GM10266 (cell line): ENCODE results near the gene SCTR.

Experiments used
- DNase-seq: peaks from one replicate; pipeline ENCODE4 v3.0.0; 2012; ENCODE audit errors: extremely low spot score
- TF ChIP-seq, protein P1 (sequence below): IDR thresholded peaks from 2 replicates; pipeline ENCODE4 v1.5.1; 2012; ENCODE audit warnings: mild to moderate bottlenecking, low read depth; ENCODE audit not compliant: control insufficient read depth, insufficient read depth; ENCODE audit errors: missing control alignments

Gene SCTR

DNA sequence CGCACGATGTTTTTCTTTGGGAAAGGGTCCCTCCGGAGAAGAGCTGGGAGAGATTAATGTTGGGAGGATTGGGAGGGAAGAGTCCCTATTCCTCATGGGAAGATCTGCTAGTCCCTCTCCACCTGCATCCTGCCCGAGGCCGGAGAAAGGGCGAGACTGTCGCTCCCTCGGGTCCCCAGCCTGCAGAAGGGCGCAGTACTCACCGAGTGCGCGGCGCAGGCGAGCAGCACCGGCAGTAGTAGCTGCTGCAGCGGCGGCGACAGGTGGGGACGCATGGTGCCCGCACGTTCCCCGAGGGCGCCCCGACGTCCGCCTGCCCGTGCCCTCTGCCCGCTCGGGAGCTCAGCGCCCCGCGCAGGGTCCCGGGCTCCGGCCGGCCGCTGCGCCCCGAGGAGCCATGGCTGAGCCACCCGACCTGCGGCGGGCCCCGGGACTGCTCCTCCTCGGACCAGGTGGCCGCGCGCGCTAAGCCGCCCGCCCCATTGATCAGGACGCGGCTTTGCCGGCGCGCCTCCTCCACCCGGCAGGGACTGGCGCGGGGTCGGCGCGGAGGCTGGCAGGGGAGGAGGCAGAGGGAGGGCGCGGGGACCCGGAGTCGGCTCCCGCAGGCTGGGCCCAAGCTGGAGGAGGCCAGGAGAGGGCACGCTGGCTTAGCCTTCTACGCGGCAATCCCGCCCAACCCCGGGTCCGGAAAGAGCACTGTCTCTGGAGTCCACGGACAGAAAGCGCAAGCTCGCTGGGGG, at the start of gene SCTR:
TSS of gene SCTR (minus strand) at position 532 of the 743 bp plus-strand sequence. CDS start at position 275, 257 bp downstream.
- TF ChIP-seq, protein P1, sequence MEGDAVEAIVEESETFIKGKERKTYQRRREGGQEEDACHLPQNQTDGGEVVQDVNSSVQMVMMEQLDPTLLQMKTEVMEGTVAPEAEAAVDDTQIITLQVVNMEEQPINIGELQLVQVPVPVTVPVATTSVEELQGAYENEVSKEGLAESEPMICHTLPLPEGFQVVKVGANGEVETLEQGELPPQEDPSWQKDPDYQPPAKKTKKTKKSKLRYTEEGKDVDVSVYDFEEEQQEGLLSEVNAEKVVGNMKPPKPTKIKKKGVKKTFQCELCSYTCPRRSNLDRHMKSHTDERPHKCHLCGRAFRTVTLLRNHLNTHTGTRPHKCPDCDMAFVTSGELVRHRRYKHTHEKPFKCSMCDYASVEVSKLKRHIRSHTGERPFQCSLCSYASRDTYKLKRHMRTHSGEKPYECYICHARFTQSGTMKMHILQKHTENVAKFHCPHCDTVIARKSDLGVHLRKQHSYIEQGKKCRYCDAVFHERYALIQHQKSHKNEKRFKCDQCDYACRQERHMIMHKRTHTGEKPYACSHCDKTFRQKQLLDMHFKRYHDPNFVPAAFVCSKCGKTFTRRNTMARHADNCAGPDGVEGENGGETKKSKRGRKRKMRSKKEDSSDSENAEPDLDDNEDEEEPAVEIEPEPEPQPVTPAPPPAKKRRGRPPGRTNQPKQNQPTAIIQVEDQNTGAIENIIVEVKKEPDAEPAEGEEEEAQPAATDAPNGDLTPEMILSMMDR: no peak
- no peak for DNase-seq

DNA sequence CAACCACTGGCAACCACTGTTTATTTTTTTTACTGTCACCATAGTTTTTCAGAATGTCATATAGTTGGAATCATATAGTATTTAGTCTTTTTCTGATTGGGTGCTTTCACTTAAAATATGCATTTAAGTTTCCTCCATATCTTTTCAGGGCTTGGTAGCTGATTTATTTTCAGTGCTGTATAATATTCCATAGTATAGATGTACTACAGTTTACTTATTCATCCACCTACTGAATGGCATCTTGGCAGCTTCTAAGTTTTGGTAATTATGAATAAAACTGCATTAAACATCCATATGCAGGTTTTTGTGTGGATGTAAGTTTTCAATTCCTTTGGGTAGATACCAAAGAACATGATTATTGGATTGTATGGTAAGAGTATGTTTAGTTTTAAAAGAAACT, 43.0 kb upstream of the SCTR start:
- DNase-seq: no peak
- TF ChIP-seq, protein P1: no peak

DNA sequence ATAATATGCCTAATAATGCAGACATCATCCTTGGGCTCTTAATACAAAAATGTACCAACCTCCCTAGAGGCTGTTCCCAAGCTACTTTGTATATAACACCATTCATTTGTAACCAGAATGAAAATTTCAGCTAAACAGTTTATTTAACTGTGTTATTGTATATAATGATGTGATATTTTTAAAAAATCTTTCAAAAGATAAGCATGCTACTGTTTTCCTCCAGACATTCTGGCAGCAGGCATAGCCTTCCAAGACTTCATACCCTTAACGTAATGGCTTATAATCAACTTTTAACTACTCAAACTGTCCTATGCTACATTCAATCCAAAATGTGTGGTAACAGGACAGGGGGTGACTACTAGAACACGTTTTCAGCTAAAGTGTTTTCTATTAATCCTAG, 41.2 kb upstream of the SCTR start:
- TF ChIP-seq, protein P1: no peak
- DNase-seq: no peak

DNA sequence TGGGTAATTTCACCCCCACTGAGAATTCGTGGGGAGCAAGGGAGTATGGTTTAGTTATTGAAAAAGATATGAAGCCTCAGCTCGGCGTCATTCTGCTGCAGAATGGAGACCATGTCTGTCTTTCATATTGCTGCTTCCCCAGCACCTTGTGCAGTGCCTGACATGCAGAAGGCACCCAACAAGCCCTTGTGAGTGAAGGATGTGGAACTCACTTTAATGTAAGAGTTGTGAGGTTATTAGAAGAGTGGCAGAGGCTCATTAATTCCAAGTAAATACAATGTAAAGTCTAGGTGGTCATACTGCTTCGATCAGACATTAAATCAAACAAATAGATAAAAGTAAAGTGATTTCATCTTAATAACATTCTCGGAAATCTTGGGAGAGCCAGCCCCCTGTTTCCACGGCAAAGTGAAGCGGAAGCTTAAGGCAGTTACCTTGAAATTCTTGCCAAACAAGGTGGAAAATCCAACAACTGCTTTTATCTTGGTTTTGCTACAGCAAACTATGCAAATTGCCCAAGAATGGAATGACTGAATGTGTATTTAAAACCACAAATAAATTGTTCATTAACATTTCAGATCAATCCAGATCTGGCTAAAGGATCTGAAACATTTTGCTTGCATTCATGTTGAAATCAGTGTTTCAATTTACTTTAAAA, 29.5 kb upstream of the SCTR start:
- TF ChIP-seq, protein P1: no peak
- no peak for DNase-seq

DNA sequence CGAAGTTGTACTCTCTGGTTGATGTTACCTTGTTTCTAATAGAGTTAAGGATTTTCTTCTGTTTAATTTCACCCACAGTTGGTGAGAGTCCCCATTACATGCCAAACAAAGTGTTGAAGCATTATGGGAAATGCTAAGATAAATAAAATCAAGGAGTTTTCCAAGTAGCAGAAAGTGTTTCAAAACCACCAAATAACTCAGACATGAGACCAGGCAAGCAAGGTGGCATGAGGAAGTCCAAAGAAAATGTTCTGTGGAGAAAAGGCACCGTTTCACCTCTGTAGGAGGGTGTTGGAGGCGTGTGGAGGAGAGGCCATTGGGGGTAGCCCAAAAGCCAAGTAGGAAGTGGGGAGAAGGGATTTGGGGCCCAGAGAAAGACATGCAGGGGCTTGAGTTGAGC, 28.6 kb upstream of the SCTR start:
- TF ChIP-seq, protein P1: no peak
- DNase-seq: no peak

DNA sequence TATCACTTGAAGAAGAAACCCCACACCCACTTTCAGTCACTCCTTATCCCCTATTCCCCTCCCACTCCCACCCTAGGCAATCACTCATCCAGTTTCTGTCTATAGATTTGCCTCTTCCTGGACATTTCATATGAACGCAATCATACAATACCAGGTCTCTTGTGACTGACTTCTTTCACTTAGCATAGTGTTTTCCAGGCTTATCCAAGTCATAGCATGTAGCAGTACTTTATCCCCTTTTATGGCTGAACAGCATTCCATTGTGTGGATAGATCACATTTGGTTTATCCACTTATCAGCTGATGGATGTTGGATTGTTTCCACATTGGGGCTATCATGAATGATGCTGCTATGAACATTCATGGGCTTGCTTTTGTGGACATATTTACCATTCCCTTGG, 26.6 kb upstream of the SCTR start:
- no peak for DNase-seq
- TF ChIP-seq, protein P1: no peak

DNA sequence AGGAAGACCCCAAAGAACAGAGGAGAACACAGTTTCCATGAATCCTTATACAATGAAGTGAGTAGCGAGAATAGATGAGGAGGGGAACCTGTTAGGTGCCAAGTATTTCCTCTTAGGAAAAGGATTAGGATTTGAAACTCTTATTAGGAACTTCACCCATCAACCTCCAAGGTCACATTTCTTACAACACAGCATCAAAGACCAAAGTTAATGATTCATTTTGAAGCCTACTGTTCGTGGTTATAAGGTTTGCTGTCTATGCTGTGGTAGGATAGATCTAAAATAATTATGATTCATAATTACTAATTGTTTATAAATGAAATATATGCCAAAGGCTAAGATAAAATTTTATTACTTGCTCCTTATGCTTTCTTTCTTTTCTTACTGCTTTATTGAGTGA, 26.1 kb upstream of the SCTR start:
- TF ChIP-seq, protein P1: no peak
- DNase-seq: no peak
